Fibroblast of the aortic adventitia (primary cell): ENCODE data around the gene FAM185A. TPM values are rescaled to one million over a fixed set of nuclear protein-coding genes. Genes with fewer than 3 reads are reported as not detected.

Experiments
- DNase-seq: peaks from one replicate; pipeline ENCODE4 v3.0.0-alpha.2; 2010; ENCODE audit warnings: low read depth
- H3K4me3 ChIP-seq: 2 replicates; pipeline ENCODE4 v1.5.1; 2011; ENCODE audit warnings: low read depth, mild to moderate bottlenecking, control low read depth, low read length, moderate library complexity
- total RNA-seq: library from RNA; depleted of rRNA; stranded (reverse); fragments of >200 nt; gene quantifications from 2 replicates; pipeline ENCODE4 v1.2.3, GENCODE V29; 2012; ENCODE audit warnings: low replicate concordance
- TF ChIP-seq, protein P1 (sequence below): IDR thresholded peaks from 2 replicates; pipeline ENCODE4 v1.5.1; 2011; ENCODE audit warnings: mild to moderate bottlenecking, low read length, control low read depth, inconsistent platforms; ENCODE audit not compliant: insufficient read depth

The FAM185A gene
- total RNA-seq, 1 donor, result 8.4 TPM

DNA sequence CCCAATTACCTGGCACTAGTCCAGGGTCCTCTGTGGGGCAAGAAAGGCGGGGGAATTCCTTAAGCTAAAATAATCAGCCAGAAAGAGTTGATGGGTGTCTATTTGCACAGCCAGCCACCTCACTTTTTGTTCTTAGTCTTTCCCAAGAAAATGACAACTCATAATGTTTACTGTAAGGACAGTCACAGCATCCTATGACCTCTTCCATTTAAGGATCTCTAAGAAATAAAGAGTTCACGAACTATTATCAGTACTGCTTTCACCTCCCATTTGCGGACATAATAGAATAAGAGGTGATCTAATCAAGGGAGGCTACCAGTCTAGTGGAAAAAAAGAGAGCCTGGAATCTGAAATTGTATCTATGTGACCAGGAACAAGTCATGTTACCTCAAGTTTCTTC lies 91.6 kb downstream of the FAM185A start:
- H3K4me3 ChIP-seq, result no peak overlapping the region
- no peak for DNase-seq
- TF ChIP-seq, protein P1, sequence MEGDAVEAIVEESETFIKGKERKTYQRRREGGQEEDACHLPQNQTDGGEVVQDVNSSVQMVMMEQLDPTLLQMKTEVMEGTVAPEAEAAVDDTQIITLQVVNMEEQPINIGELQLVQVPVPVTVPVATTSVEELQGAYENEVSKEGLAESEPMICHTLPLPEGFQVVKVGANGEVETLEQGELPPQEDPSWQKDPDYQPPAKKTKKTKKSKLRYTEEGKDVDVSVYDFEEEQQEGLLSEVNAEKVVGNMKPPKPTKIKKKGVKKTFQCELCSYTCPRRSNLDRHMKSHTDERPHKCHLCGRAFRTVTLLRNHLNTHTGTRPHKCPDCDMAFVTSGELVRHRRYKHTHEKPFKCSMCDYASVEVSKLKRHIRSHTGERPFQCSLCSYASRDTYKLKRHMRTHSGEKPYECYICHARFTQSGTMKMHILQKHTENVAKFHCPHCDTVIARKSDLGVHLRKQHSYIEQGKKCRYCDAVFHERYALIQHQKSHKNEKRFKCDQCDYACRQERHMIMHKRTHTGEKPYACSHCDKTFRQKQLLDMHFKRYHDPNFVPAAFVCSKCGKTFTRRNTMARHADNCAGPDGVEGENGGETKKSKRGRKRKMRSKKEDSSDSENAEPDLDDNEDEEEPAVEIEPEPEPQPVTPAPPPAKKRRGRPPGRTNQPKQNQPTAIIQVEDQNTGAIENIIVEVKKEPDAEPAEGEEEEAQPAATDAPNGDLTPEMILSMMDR, result no peak

DNA sequence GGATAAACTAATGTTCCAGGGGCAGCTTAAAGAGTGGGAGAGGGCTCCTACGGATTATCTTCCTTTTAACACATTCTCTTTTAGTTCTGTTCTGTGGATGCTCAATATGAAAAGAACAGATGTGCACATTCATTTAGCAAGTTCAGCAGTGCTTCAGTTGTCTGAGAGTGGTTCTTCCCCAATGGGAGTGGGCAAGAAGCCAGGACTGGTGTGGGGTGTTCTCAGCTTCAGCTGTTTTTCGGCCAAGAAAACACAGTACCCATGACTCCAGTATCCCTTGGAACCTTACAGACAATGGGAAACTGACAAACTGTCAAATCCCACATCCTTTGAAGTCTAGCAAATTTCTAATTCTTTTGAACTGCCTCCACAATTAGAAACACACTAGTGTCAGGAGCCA lies 92.5 kb downstream of the FAM185A start:
- DNase-seq, result peak; percentile 65
- TF ChIP-seq, protein P1, result no peak

DNA sequence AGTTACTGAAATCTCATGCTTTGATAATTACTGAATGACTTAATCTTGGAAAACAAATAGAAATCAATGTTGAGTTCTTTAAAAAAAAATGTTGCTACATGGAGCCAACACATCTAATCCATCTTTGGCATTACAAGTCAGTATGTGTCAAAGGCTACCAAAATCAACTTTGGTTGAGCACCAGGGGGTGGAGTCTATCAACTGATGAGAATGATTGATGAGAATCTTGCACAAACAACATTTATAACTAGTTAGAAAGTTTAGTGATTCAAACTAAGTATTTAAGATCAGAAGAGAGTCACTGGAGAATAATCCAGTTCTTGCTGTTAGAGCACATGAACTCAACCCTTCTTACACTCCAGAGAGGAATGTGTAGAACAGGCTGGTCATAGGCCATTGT lies 93.5 kb downstream of the FAM185A start:
- TF ChIP-seq, protein P1, result no peak
- peak; percentile 44 for DNase-seq
- H3K4me3 ChIP-seq, result no peak overlapping the region

More for the DNA sequence above, 92.5 kb downstream of the FAM185A start:
- H3K4me3 ChIP-seq, result no peak overlapping the region

DNA sequence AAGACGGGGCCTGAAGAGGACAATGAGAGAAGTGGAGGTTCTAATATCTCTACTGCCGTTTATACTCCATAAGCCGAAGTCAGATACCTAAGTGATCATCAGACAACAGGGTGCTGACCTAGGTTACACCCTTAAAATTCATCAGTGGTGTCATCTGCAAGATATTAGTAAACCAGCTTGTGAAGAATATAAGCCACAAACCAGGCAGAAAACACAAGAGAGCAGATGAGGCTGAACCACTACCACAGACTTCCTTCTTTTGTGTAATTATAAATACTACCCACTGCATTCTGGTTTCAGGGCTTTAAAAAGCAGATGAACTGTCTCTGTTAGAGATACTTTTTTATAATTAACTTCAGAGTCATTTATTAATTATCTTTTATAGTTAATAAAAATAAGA lies 95.1 kb downstream of the FAM185A start:
- DNase-seq, result no peak
- H3K4me3 ChIP-seq, result no peak overlapping the region
- TF ChIP-seq, protein P1, result no peak

DNA sequence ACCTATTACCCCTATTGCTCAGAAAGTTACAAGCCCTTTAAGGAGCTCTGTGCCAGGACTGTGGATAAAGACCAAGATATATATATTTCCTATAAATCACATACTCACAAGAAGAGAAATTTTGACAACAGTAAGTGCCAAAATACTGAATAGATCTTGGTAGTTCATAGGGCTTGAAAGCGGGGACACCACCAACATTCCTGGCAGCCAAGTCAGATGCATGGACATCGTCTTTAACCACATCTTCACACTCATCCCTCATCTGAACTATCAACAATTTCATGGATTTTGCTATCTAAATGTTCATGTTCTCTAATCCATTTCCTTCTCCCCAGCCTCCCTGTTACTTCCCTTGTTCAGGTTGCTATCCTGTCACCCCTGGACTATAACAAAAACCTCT lies 96.5 kb downstream of the FAM185A start:
- no peak overlapping the region for H3K4me3 ChIP-seq
- TF ChIP-seq, protein P1, result no peak
- DNase-seq, result no peak

DNA sequence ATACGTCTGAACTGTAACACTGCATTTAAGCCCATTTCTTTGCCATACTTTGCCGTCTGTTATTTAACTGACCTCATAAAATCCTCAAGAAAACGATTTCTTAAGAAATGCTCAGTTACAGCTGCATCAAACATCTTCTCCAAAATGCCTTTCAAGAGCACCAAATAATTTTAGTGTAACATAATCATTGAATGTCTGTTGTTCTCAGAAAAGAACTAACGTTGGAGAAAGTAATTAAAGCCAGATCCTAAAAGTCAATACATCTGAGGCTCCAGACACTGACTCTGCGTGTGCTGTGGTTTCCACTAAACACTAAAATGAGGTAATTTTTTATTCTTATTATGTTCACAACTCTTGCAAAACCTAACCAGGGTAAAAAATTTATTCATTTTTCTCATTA lies 100.3 kb downstream of the FAM185A start:
- H3K4me3 ChIP-seq, result no peak overlapping the region
- peak; percentile 41 for DNase-seq
- TF ChIP-seq, protein P1, result no peak

DNA sequence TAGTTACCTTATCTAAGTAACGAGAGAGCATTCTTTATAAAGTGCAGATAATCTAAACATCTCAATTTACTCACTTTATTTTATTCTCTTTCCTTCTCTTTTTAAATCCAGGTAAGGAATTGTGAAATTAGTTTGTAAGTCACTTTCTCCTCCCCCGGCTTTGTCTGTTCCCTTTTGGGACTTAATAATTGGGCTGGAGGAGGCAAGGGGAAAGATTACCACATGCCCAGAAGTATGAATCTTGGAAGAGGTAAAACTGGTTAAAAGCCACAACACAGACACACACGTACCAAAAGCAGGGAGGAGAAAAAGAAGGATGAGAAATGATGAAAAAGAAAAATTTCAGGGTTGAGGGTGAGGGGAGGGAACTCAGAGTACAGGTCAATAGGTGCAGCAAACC lies 100.7 kb downstream of the FAM185A start:
- no peak overlapping the region for H3K4me3 ChIP-seq
- peak; percentile 22 for DNase-seq
- TF ChIP-seq, protein P1, result no peak
